Neural crest cell (in vitro differentiated cells): ENCODE data around the gene GBP7. TPM values are rescaled to one million over a fixed set of nuclear protein-coding genes. Genes with fewer than 3 reads are reported as not detected.

Source experiments
- DNase-seq: peaks from one replicate; pipeline ENCODE4 v3.0.0; 2021; ENCODE audit warnings: low read depth, mixed read lengths, low spot score
- H3K27ac Mint-ChIP-seq: one replicate; pipeline ENCODE4 v1.8.0; 2021; ENCODE audit warnings: mild to moderate bottlenecking, mixed read lengths; ENCODE audit not compliant: unreplicated experiment
- H3K27me3 Mint-ChIP-seq: 2 replicates; pipeline ENCODE4 v1.8.0; 2021; ENCODE audit warnings: low read depth, mild to moderate bottlenecking, mixed read lengths
- H3K36me3 Mint-ChIP-seq: 2 replicates; pipeline ENCODE4 v1.8.0; 2021; ENCODE audit warnings: low read depth, mild to moderate bottlenecking, mixed read lengths
- H3K4me1 Mint-ChIP-seq: 2 replicates; pipeline ENCODE4 v1.8.0; 2021; ENCODE audit warnings: mixed read lengths
- H3K4me3 Mint-ChIP-seq: one replicate; pipeline ENCODE4 v1.8.0; 2021; ENCODE audit warnings: mild to moderate bottlenecking, mixed read lengths
- H3K9me3 Mint-ChIP-seq: 2 replicates; pipeline ENCODE4 v1.8.0; 2021; ENCODE audit warnings: mixed read lengths
- total RNA-seq: library from RNA; stranded (reverse); gene quantifications from 2 replicates; pipeline ENCODE4 v1.2.1, GENCODE V29; 2021
- TF ChIP-seq, protein P1 (sequence below): fragments of 200-600 bp; sonication (generic); conservative IDR thresholded peaks from 2 replicates; pipeline ENCODE4 v1.5.0; 2021; ENCODE audit warnings: antibody characterized with exemption, mild to moderate bottlenecking

The GBP7 gene
- total RNA-seq, 1 donor from 2014 or later: not detected

DNA sequence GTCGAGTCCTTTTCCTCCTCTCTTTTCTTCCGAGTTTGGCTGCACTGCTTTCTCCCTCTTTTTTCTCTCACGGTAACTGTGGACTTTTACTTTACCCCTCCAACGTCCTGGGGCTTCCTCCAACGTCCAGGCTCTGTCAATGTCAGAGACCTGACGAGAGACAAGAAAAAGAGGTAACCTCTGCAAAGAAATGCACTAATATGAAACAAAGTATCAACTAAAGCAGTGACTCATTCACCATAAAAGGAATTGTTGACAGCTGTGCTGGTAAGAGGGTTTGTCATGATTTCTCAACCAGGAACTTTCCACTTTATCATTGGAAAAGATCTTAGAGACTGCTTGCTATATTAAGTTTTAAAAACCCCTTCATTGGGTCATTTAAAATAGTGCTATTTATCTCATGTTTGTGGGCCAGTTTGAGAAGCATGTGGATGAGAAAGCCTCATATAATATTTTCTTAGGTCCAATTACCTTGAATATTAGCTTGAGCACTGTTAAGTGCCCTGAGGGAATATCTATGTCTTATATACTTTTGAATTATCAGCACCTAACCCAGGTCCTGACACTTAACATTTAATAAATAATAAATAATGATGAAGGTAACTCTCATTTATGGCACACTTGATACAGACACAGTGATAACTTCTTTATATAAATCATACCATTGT, 49.8 kb downstream of the GBP7 start, which contains the start of gene GBP2:
Gene GBP2, minus strand, starts transcription at position 202 of the 668 bp plus-strand sequence. CDS start 4,148 bp downstream, outside the sequence.
- H3K36me3 Mint-ChIP-seq: no peaks in the 10 kb centered on the region
- peaks cover 4% of the 10 kb centered on the region for H3K9me3 Mint-ChIP-seq
- H3K4me3 Mint-ChIP-seq: no peak within 1 kb of the TSS
- DNase-seq: no peak
- H3K27ac Mint-ChIP-seq: no peak within 1 kb of the TSS
- no peaks in the 10 kb centered on the region for H3K27me3 Mint-ChIP-seq
- TF ChIP-seq, protein P1, sequence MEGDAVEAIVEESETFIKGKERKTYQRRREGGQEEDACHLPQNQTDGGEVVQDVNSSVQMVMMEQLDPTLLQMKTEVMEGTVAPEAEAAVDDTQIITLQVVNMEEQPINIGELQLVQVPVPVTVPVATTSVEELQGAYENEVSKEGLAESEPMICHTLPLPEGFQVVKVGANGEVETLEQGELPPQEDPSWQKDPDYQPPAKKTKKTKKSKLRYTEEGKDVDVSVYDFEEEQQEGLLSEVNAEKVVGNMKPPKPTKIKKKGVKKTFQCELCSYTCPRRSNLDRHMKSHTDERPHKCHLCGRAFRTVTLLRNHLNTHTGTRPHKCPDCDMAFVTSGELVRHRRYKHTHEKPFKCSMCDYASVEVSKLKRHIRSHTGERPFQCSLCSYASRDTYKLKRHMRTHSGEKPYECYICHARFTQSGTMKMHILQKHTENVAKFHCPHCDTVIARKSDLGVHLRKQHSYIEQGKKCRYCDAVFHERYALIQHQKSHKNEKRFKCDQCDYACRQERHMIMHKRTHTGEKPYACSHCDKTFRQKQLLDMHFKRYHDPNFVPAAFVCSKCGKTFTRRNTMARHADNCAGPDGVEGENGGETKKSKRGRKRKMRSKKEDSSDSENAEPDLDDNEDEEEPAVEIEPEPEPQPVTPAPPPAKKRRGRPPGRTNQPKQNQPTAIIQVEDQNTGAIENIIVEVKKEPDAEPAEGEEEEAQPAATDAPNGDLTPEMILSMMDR: no peak
- peaks cover 4% of the 10 kb centered on the region for H3K4me1 Mint-ChIP-seq

DNA sequence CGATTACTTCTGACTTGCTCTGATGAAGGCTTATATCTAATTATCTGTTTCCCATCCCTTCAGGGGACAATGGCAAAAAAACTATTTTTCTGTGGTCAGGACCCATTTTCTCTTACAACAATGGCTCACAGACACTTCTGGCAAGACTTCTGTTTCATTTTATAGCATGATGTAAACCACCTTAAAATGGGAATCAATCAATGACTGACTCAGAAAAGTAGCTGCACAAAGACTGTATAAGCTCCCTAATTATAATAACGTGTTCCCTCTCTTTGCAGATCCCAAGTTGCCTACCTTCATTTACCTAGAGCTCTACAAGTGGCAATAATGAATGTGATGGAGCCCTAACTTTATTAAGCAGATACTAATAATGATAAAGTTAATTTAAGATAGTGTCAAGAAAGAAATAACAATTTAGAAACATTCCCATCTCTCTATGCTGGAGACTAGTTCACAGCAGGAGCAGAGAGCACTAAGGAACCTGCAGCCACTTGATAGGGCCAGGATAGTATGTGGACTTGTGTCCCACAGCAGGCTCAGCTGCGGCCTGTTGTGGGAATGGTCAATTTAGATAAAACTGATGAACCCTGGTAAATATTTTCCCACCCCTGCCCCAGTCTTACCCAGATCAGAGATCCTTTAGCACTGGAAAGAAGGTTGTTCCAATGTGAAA, 50.4 kb downstream of the GBP7 start:
- no peak overlapping the region for H3K27ac Mint-ChIP-seq
- TF ChIP-seq, protein P1: no peak
- H3K27me3 Mint-ChIP-seq: no peaks in the 10 kb centered on the region
- no peak overlapping the region for H3K4me3 Mint-ChIP-seq
- peaks cover 3% of the 10 kb centered on the region for H3K4me1 Mint-ChIP-seq
- no peaks in the 10 kb centered on the region for H3K36me3 Mint-ChIP-seq
- no peak for DNase-seq
- peaks cover 4% of the 10 kb centered on the region for H3K9me3 Mint-ChIP-seq

DNA sequence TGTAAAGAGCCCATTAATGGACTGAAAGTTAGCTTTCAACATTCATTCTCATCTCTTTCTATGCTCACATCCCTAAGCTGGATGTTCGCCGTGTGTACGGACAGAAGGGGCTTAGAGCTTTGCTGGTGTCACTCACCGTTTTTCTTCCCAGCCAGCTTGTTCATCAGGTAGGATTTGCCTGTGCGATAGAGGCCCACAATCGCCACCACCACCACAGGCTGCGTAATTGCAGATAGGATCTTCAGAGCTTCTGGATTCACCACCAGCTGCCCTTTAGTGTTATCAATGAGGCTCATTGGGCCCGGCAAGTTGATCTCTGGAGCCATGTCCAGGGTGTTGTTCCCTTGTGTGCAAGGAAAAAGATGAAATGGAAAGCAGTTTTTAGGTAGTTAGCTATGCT, 54.2 kb downstream of the GBP7 start:
- Mint-ChIP-seq H3K36me3 (no peaks in the 10 kb centered on the region), H3K9me3 (no peaks in the 10 kb centered on the region), H3K4me1 (no peaks in the 10 kb centered on the region), H3K27me3 (no peaks in the 10 kb centered on the region), H3K4me3 (no peak overlapping the region), H3K27ac (no peak overlapping the region)
- no peak for DNase-seq
- TF ChIP-seq, protein P1: no peak

DNA sequence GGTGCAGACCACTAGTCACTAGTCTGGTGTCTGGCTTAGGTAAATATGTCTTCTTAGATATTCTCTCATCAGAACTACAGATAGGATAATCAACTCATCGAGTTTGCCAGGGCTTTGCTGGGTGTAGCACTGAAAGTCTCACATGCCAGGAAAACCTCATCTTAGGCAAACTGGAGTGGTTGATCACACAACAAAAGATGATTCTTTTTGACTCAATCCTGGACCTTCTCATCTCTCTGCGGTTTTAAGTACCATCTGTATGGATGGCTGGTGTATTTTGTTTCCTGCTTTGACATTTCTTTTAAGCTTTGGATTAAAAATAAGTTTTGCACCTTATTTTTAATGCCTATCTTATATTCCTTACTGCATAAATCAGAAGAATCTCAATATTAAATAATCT, 61.1 kb downstream of the GBP7 start:
- no peaks in the 10 kb centered on the region for H3K27me3 Mint-ChIP-seq
- peaks cover 7% of the 10 kb centered on the region for H3K4me1 Mint-ChIP-seq
- no peak for DNase-seq
- H3K4me3 Mint-ChIP-seq: no peak overlapping the region
- H3K27ac Mint-ChIP-seq: no peak overlapping the region
- no peaks in the 10 kb centered on the region for H3K36me3 Mint-ChIP-seq
- peaks cover 2% of the 10 kb centered on the region for H3K9me3 Mint-ChIP-seq
- TF ChIP-seq, protein P1: no peak

DNA sequence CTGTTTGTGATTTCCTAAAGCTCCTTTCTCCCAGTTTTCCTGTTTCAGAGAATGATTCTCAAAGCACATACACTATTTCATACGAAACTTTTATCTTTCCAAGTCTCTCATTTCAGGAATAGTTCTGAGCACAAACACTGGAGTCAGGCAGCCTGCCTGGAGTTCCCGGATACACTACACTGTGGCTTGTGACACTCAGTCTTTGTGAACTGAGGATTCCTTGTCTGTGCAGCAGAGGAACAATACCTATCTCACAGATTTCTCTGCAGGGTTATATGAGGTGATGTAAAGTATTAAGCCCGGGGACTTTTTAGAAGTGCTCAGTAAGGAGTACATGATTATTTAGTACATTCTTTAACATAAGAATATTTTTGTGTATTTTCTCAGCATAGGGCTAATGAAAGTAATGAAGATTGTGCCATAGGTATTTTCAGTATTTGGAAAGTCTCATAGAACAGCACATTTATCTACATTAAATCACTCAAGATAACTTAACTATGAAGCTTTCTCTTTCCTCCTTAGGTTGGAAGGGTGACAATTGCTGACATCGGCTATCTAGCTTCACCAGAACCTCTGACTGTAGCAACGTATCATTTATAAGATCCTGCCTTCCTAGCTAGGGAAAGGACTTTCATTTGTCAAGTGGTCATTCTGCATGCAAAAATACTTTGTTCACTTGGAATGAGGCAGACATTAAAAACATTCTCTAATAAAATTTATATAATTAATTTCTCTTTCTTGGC, 62.8 kb downstream of the GBP7 start:
- Mint-ChIP-seq H3K27ac (no peak overlapping the region), H3K4me1 (peaks cover 7% of the 10 kb centered on the region), H3K27me3 (no peaks in the 10 kb centered on the region), H3K36me3 (no peaks in the 10 kb centered on the region), H3K9me3 (peaks cover 5% of the 10 kb centered on the region), H3K4me3 (no peak overlapping the region)
- TF ChIP-seq, protein P1: no peak
- no peak for DNase-seq
